Measurements from ENCODE around the gene PCDHA5. TPM values are rescaled to one million over a fixed set of nuclear protein-coding genes. Genes with fewer than 3 reads are reported as not detected.
"Not testable (repeated sequence)": the region's sequence is repeated elsewhere in the genome, so short reads cannot be mapped to it uniquely, and the experiment has no call there.

PCDHA5 gene
- total RNA-seq, 1 donor from 2014 or later = not detected

DNA sequence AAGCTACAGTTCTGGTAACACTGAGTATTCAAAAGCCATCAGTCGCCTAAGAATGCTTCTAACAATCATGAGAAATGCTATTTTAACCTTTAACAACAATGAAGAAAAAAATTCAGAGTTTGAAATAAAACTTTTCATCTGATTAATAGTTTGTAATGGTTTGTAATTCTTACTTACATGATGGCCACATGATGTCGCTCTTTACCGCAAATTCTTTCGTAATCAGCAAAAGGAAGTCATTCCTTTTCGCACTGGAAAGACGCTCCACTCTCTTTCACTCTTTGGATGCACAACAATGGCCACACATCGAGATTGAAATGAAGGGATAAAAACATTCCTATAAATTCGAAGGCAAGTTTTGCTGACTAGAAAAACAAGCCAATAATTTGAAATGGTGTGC, 12.6 kb downstream of the PCDHA5 start, which contains the start of gene PCDHA7:
Gene PCDHA7, plus strand, starts transcription at position 277 of the 400 bp plus-strand sequence. Its CDS starts 115 bp downstream, at position 392.
- Mint-ChIP-seq H3K4me3 (ENCODE audit: low read depth) (no peak within 1 kb of the TSS), H3K4me1 (ENCODE audit: low read depth) (no peaks in the 10 kb centered on the region), H3K36me3 (ENCODE audit: low read depth) (no peaks in the 10 kb centered on the region), H3K27me3 (ENCODE audit: low read depth) (no peaks in the 10 kb centered on the region), H3K27ac (no peak within 1 kb of the TSS), H3K9me3 (peaks cover 34% of the 10 kb centered on the region)
- intact Hi-C loops (cut with micrococcal nuclease) = no loop called here
- DNase-seq (ENCODE audit: low spot score) = no peak

DNA sequence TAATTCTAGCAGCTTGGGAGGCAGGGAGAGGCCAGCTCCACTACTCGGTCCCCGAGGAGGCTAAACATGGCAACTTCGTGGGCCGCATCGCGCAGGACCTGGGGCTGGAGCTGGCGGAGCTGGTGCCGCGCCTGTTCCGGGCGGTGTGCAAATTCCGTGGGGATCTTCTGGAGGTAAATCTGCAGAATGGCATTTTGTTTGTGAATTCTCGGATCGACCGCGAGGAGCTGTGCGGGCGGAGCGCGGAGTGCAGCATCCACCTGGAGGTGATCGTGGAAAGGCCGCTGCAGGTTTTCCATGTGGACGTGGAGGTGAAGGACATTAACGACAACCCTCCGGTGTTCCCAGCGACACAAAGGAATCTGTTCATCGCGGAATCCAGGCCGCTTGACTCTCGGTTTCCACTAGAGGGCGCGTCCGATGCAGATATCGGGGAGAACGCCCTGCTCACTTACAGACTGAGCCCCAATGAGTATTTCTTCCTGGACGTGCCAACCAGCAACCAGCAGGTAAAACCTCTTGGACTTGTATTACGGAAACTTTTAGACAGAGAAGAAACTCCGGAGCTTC, 13.1 kb downstream of the PCDHA5 start:
- peaks cover 32% of the 10 kb centered on the region for H3K9me3 Mint-ChIP-seq
- DNase-seq (ENCODE audit: low spot score); H3K4me1 Mint-ChIP-seq (ENCODE audit: low read depth); H3K36me3 Mint-ChIP-seq (ENCODE audit: low read depth); intact Hi-C loops (cut with micrococcal nuclease); H3K4me3 Mint-ChIP-seq (ENCODE audit: low read depth); H3K27me3 Mint-ChIP-seq (ENCODE audit: low read depth); H3K27ac Mint-ChIP-seq: not testable (repeated sequence)

- no peak overlapping the region for H3K27ac Mint-ChIP-seq
- no peaks in the 10 kb centered on the region for H3K27me3 Mint-ChIP-seq (ENCODE audit: low read depth)
- H3K4me3 Mint-ChIP-seq (ENCODE audit: low read depth) = no peak overlapping the region
- DNase-seq (ENCODE audit: low spot score) = no peak
- H3K36me3 Mint-ChIP-seq (ENCODE audit: low read depth) = no peaks in the 10 kb centered on the region
- H3K4me1 Mint-ChIP-seq (ENCODE audit: low read depth) = no peaks in the 10 kb centered on the region
- H3K9me3 Mint-ChIP-seq = peaks cover 35% of the 10 kb centered on the region
- intact Hi-C loops (cut with micrococcal nuclease) = no loop called here
Observed at GRCh38 chr5:140835622-140836510, 14.5 kb downstream of the PCDHA5 start.

DNA sequence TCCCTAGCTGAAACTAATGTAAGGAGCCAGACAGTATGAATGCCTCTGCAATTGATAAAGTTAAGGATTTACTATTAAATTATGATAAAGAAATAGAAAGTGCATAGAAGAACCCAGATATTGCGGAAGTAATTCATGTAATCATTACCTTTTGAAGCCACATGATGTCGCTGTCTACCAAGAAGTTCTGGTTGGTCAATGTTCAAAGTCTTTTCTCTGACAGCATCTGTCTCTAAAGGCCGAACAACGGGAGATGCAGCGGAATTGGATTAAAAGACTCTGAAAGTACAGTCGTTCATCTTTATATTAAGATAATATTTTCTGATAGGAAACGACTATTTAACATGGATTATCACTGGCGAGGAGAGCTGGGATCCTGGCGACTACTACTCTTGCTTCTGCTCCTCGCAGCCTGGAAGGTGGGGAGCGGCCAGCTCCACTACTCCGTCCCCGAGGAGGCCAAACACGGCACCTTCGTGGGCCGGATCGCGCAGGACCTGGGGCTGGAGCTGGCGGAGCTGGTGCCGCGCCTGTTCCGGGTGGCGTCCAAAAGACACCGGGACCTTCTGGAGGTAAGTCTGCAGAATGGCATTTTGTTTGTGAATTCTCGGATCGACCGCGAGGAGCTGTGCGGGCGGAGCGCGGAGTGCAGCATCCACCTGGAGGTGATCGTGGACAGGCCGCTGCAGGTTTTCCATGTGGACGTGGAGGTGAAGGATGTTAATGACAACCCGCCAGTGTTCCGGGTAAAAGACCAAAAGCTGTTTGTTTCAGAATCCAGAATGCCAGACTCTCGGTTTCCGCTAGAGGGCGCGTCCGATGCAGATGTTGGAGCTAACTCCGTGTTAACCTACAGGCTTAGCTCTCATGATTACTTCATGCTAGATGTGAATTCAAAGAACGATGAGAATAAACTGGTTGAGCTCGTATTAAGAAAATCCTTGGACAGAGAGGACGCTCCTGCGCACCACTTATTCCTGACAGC, 19.9 kb downstream of the PCDHA5 start, which contains the start of gene PCDHA8:
Gene PCDHA8, plus strand, starts transcription at position 210 of the 985 bp plus-strand sequence. Its CDS starts 135 bp downstream, at position 345.
- no peaks in the 10 kb centered on the region for H3K27me3 Mint-ChIP-seq (ENCODE audit: low read depth)
- DNase-seq (ENCODE audit: low spot score) = no peak
- H3K27ac Mint-ChIP-seq = no peak within 1 kb of the TSS
- no peaks in the 10 kb centered on the region for H3K36me3 Mint-ChIP-seq (ENCODE audit: low read depth)
- intact Hi-C loops (cut with micrococcal nuclease) = no loop called here
- no peak within 1 kb of the TSS for H3K4me3 Mint-ChIP-seq (ENCODE audit: low read depth)
- peaks cover 20% of the 10 kb centered on the region for H3K9me3 Mint-ChIP-seq
- H3K4me1 Mint-ChIP-seq (ENCODE audit: low read depth) = no peaks in the 10 kb centered on the region

DNA sequence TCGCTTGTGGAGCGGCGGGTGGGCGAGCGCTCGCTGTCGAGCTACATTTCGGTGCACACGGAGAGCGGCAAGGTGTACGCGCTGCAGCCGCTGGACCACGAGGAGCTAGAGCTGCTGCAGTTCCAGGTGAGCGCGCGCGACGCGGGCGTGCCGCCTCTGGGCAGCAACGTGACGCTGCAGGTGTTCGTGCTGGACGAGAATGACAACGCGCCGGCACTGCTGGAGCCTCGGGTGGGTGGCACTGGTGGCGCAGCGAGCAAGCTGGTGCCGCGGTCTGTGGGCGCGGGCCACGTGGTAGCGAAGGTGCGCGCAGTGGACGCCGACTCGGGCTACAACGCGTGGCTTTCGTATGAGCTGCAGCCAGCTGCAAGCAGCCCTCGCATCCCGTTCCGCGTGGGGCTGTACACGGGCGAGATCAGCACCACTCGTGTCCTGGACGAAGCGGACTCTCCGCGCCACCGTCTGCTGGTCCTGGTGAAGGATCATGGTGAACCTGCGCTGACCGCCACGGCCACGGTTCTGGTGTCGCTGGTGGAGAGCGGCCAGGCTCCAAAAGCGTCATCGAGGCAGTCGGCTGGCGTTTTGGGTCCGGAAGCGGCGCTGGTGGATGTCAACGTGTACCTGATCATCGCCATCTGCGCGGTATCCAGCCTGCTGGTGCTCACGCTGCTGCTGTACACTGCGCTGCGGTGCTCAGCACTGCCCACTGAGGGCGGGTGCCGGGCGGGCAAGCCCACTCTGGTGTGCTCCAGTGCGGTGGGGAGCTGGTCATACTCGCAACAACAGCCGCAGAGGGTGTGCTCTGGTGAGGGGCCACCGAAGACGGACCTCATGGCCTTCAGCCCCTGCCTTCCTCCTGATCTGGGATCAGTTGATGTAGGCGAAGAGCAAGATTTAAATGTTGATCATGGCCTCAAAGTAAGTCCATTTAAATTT, 21.7 kb downstream of the PCDHA5 start:
- Mint-ChIP-seq H3K36me3 (ENCODE audit: low read depth) (no peaks in the 10 kb centered on the region), H3K9me3 (peaks cover 34% of the 10 kb centered on the region), H3K27me3 (ENCODE audit: low read depth) (no peaks in the 10 kb centered on the region), H3K27ac (no peak overlapping the region), H3K4me1 (ENCODE audit: low read depth) (no peaks in the 10 kb centered on the region), H3K4me3 (ENCODE audit: low read depth) (no peak overlapping the region)
- DNase-seq (ENCODE audit: low spot score) = no peak
- intact Hi-C loops (cut with micrococcal nuclease) = no loop called here

DNA sequence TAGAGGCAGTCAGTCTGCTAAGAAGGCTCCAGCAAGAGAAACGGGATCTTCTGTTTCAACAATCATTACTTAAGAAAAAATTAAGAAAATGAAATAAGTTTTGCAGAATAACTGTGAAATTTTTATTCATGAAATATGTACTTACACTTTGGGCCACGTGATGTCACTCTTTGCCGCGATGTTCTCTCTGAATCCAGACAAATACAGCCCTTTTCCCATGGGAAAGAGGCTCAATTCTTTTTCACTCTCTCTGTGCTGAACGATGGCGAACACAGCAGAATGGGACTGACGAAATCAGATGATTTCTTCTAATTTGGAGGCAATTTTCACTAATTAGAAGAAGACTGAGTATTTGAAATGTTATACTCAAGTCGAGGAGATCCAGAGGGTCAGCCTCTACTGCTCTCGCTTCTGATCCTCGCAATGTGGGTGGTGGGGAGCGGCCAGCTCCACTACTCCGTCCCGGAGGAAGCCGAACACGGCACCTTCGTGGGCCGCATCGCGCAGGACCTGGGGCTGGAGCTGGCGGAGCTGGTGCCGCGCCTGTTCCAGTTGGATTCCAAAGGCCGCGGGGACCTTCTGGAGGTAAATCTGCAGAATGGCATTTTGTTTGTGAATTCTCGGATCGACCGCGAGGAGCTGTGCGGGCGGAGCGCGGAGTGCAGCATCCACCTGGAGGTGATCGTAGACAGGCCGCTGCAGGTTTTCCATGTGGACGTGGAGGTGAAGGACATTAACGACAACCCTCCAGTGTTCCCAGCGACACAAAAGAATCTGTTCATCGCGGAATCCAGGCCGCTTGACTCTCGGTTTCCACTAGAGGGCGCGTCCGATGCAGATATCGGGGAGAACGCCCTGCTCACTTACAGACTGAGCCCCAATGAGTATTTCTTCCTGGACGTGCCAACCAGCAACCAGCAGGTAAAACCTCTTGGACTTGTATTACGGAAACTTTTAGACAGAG, 27.0 kb downstream of the PCDHA5 start, which contains the start of gene PCDHA9:
Gene PCDHA9, plus strand, starts transcription at position 244 of the 964 bp plus-strand sequence. Its CDS starts 114 bp downstream, at position 358.
- H3K4me3 Mint-ChIP-seq (ENCODE audit: low read depth); H3K36me3 Mint-ChIP-seq (ENCODE audit: low read depth); intact Hi-C loops (cut with micrococcal nuclease); H3K4me1 Mint-ChIP-seq (ENCODE audit: low read depth); H3K27me3 Mint-ChIP-seq (ENCODE audit: low read depth); H3K27ac Mint-ChIP-seq; DNase-seq (ENCODE audit: low spot score): not testable (repeated sequence)
- peaks cover 31% of the 10 kb centered on the region for H3K9me3 Mint-ChIP-seq

DNA sequence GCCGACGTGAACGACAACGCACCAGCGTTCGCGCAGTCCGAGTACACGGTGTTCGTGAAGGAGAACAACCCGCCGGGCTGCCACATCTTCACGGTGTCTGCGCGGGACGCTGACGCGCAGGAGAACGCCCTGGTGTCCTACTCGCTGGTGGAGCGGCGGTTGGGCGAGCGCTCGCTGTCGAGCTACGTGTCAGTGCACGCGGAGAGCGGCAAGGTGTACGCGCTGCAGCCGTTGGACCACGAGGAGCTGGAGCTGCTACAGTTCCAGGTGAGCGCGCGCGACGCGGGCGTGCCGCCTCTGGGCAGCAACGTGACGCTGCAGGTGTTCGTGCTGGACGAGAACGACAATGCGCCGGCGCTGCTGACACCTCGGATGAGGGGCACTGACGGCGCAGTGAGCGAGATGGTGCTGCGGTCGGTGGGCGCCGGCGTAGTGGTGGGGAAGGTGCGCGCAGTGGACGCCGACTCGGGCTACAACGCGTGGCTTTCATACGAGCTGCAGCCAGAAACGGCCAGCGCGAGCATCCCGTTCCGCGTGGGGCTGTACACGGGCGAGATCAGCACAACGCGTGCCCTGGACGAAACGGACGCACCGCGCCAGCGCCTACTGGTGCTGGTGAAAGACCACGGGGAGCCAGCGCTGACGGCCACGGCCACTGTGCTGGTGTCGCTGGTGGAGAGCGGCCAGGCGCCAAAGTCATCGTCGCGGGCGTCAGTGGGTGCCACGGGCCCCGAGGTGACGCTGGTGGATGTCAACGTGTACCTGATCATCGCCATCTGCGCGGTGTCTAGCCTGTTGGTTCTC, 28.6 kb downstream of the PCDHA5 start:
- H3K36me3 Mint-ChIP-seq (ENCODE audit: low read depth); H3K4me3 Mint-ChIP-seq (ENCODE audit: low read depth); H3K27ac Mint-ChIP-seq; DNase-seq (ENCODE audit: low spot score); H3K4me1 Mint-ChIP-seq (ENCODE audit: low read depth); H3K27me3 Mint-ChIP-seq (ENCODE audit: low read depth): not testable (repeated sequence)
- peaks cover 29% of the 10 kb centered on the region for H3K9me3 Mint-ChIP-seq
- intact Hi-C loops (cut with micrococcal nuclease) = loop anchor here (10.0 kb wide), 1 partner anchor 55 kb away; the partner anchor contains the start of gene PCDHA2

GRCh38 chr5:140855772-140856674, 34.6 kb downstream of the PCDHA5 start, which contains the start of gene PCDHA10:
Gene PCDHA10 (plus strand): TSS chr5:140855897. CDS start chr5:140856049, 152 bp downstream.
- H3K36me3 Mint-ChIP-seq (ENCODE audit: low read depth) = no peaks in the 10 kb centered on the region
- DNase-seq (ENCODE audit: low spot score) = no peak
- no peaks in the 10 kb centered on the region for H3K4me1 Mint-ChIP-seq (ENCODE audit: low read depth)
- H3K27me3 Mint-ChIP-seq (ENCODE audit: low read depth) = no peaks in the 10 kb centered on the region
- peaks cover 39% of the 10 kb centered on the region for H3K9me3 Mint-ChIP-seq
- H3K4me3 Mint-ChIP-seq (ENCODE audit: low read depth) = no peak within 1 kb of the TSS
- intact Hi-C loops (cut with micrococcal nuclease) = loop anchor here (10.0 kb wide), 1 partner anchor 61 kb away; the partner anchor contains the start of gene PCDHA2
- H3K27ac Mint-ChIP-seq = no peak within 1 kb of the TSS

DNA sequence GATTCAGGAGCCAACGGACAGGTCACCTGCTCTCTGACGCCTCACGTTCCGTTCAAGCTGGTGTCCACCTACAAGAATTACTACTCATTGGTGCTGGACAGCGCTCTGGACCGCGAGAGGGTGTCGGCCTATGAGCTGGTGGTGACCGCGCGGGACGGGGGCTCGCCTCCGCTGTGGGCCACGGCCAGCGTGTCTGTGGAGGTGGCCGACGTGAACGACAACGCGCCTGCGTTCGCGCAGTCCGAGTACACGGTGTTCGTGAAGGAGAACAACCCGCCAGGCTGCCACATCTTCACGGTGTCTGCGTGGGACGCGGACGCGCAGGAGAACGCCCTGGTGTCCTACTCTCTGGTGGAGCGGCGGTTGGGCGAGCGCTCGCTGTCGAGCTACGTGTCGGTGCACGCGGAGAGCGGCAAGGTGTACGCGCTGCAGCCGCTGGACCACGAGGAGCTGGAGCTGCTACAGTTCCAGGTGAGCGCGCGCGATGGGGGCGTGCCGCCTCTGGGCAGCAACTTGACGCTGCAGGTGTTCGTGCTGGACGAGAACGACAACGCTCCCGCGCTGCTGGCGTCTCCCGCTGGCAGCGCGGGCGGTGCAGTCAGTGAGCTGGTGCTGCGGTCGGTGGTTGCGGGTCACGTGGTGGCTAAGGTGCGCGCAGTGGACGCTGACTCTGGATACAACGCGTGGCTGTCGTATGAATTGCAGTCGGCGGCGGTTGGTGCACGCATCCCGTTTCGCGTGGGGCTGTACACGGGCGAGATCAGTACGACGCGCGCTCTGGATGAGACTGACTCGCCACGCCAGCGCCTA, 36.0 kb downstream of the PCDHA5 start:
- no peak overlapping the region for H3K4me3 Mint-ChIP-seq (ENCODE audit: low read depth)
- H3K36me3 Mint-ChIP-seq (ENCODE audit: low read depth) = no peaks in the 10 kb centered on the region
- intact Hi-C loops (cut with micrococcal nuclease) = loop anchor here (10.0 kb wide), 1 partner anchor 63 kb away; the partner anchor contains the start of gene PCDHA2
- no peak overlapping the region for H3K27ac Mint-ChIP-seq
- peaks cover 45% of the 10 kb centered on the region for H3K9me3 Mint-ChIP-seq
- DNase-seq (ENCODE audit: low spot score) = no peak
- no peaks in the 10 kb centered on the region for H3K27me3 Mint-ChIP-seq (ENCODE audit: low read depth)
- no peaks in the 10 kb centered on the region for H3K4me1 Mint-ChIP-seq (ENCODE audit: low read depth)

Measured in activated T-helper 2 cell treated with anti-CD3 and anti-CD28 coated beads, Interferon-gamma antibody, Interleukin-2, Interleukin-4, amounts not matched to agents 10 μg/mL and 5 μg/mL and 100 μg/mL, durations not matched to agents 14 hours and 24 hours and 36 hours (primary cell).